WTC11 (cell line): ENCODE measurements around the gene CCDC60.

Experiments used
- NFYB ChIP-seq: sonication (generic); formaldehyde crosslinking; conservative IDR thresholded peaks from 2 replicates; pipeline ENCODE4 v1.8.0; 2022; ENCODE audit warnings: low read depth, missing genetic modification reagents
- RELA ChIP-seq: sonication (generic); formaldehyde crosslinking; IDR thresholded peaks from 2 replicates; pipeline ENCODE4 v1.8.1; 2022; ENCODE audit warnings: missing genetic modification reagents, mild to moderate bottlenecking, borderline replicate concordance
- SMAD3 ChIP-seq: sonication (generic); formaldehyde crosslinking; IDR thresholded peaks from 2 replicates; pipeline ENCODE4 v1.8.0; 2022; ENCODE audit warnings: missing genetic modification reagents, mild to moderate bottlenecking, borderline replicate concordance
- TEAD4 ChIP-seq: sonication (generic); formaldehyde crosslinking; IDR thresholded peaks from 2 replicates; pipeline ENCODE4 v1.8.0; 2022; ENCODE audit warnings: mild to moderate bottlenecking, missing genetic modification reagents
- TF ChIP-seq, protein P1 (sequence below): fragments of 200-600 bp; IDR thresholded peaks from 2 replicates; pipeline ENCODE4 v1.8.0; 2022; ENCODE audit warnings: antibody characterized with exemption
- TF ChIP-seq, protein P2 (sequence below): sonication (generic); formaldehyde crosslinking; IDR thresholded peaks from 2 replicates; pipeline ENCODE4 v1.8.0; 2022; ENCODE audit warnings: mild to moderate bottlenecking, missing genetic modification reagents
- TF ChIP-seq, protein P3 (sequence below): sonication (generic); formaldehyde crosslinking; IDR thresholded peaks from 2 replicates; pipeline ENCODE4 v1.8.1; 2023; ENCODE audit warnings: mild to moderate bottlenecking, missing genetic modification reagents, borderline replicate concordance
- TF ChIP-seq, protein P4 (sequence below): sonication (generic); formaldehyde crosslinking; IDR thresholded peaks from 2 replicates; pipeline ENCODE4 v1.8.1; 2023; ENCODE audit warnings: mild to moderate bottlenecking, missing genetic modification reagents
- TF ChIP-seq, protein P5 (sequence below): sonication (generic); formaldehyde crosslinking; IDR thresholded peaks from 2 replicates; pipeline ENCODE4 v1.8.0; 2023; ENCODE audit warnings: missing genetic modification reagents, mild to moderate bottlenecking, borderline replicate concordance
- TF ChIP-seq, protein P6 (sequence below): sonication (generic); formaldehyde crosslinking; IDR thresholded peaks from 2 replicates; pipeline ENCODE4 v1.8.1; 2023; ENCODE audit warnings: mild to moderate bottlenecking, missing genetic modification reagents, moderate library complexity
- TF ChIP-seq, protein P7 (sequence below): sonication (generic); formaldehyde crosslinking; IDR thresholded peaks from 2 replicates; pipeline ENCODE4 v1.8.1; 2022; ENCODE audit warnings: low read depth, mild to moderate bottlenecking, moderate library complexity, missing genetic modification reagents, borderline replicate concordance
- TF ChIP-seq, protein P8 (sequence below): sonication (generic); formaldehyde crosslinking; conservative IDR thresholded peaks from 2 replicates; pipeline ENCODE4 v1.8.1; 2023; ENCODE audit warnings: mild to moderate bottlenecking, low read depth, missing genetic modification reagents, moderate library complexity

DNA sequence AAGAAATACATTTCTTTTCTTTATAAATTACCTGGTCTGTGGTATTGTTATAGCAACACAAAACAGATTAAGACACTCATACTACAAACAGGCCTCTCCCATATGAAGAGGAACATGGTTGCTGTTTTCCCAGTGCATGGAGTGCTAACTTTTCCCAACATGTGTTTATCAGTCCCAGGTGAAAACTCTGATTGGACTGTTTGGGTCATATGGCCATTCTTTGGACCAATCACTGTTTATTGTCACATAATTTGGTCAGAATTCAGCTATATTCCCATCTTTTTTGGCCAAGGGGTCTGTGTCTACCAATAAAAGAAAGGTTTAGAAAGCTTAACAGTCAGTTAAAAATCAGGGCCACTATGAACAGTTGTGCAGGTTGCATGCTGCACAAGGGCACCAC lies 35.4 kb upstream of the CCDC60 start:
- TF ChIP-seq, protein P1, sequence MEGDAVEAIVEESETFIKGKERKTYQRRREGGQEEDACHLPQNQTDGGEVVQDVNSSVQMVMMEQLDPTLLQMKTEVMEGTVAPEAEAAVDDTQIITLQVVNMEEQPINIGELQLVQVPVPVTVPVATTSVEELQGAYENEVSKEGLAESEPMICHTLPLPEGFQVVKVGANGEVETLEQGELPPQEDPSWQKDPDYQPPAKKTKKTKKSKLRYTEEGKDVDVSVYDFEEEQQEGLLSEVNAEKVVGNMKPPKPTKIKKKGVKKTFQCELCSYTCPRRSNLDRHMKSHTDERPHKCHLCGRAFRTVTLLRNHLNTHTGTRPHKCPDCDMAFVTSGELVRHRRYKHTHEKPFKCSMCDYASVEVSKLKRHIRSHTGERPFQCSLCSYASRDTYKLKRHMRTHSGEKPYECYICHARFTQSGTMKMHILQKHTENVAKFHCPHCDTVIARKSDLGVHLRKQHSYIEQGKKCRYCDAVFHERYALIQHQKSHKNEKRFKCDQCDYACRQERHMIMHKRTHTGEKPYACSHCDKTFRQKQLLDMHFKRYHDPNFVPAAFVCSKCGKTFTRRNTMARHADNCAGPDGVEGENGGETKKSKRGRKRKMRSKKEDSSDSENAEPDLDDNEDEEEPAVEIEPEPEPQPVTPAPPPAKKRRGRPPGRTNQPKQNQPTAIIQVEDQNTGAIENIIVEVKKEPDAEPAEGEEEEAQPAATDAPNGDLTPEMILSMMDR, result no peak
- TF ChIP-seq, protein P2, sequence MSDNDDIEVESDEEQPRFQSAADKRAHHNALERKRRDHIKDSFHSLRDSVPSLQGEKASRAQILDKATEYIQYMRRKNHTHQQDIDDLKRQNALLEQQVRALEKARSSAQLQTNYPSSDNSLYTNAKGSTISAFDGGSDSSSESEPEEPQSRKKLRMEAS (CRISPR knock-in tag), result no peak
- TF ChIP-seq TEAD4 (CRISPR knock-in tag), result no peak
- TF ChIP-seq, protein P3, sequence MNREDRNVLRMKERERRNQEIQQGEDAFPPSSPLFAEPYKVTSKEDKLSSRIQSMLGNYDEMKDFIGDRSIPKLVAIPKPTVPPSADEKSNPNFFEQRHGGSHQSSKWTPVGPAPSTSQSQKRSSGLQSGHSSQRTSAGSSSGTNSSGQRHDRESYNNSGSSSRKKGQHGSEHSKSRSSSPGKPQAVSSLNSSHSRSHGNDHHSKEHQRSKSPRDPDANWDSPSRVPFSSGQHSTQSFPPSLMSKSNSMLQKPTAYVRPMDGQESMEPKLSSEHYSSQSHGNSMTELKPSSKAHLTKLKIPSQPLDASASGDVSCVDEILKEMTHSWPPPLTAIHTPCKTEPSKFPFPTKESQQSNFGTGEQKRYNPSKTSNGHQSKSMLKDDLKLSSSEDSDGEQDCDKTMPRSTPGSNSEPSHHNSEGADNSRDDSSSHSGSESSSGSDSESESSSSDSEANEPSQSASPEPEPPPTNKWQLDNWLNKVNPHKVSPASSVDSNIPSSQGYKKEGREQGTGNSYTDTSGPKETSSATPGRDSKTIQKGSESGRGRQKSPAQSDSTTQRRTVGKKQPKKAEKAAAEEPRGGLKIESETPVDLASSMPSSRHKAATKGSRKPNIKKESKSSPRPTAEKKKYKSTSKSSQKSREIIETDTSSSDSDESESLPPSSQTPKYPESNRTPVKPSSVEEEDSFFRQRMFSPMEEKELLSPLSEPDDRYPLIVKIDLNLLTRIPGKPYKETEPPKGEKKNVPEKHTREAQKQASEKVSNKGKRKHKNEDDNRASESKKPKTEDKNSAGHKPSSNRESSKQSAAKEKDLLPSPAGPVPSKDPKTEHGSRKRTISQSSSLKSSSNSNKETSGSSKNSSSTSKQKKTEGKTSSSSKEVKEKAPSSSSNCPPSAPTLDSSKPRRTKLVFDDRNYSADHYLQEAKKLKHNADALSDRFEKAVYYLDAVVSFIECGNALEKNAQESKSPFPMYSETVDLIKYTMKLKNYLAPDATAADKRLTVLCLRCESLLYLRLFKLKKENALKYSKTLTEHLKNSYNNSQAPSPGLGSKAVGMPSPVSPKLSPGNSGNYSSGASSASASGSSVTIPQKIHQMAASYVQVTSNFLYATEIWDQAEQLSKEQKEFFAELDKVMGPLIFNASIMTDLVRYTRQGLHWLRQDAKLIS (CRISPR knock-in tag), result no peak
- TF ChIP-seq, protein P4, sequence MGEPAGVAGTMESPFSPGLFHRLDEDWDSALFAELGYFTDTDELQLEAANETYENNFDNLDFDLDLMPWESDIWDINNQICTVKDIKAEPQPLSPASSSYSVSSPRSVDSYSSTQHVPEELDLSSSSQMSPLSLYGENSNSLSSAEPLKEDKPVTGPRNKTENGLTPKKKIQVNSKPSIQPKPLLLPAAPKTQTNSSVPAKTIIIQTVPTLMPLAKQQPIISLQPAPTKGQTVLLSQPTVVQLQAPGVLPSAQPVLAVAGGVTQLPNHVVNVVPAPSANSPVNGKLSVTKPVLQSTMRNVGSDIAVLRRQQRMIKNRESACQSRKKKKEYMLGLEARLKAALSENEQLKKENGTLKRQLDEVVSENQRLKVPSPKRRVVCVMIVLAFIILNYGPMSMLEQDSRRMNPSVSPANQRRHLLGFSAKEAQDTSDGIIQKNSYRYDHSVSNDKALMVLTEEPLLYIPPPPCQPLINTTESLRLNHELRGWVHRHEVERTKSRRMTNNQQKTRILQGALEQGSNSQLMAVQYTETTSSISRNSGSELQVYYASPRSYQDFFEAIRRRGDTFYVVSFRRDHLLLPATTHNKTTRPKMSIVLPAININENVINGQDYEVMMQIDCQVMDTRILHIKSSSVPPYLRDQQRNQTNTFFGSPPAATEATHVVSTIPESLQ (CRISPR knock-in tag), result no peak
- TF ChIP-seq NFYB (CRISPR knock-in tag), result 0 out of 2 replicates have a peak, but pooled peaks have one; percentile 17
- TF ChIP-seq, protein P5, sequence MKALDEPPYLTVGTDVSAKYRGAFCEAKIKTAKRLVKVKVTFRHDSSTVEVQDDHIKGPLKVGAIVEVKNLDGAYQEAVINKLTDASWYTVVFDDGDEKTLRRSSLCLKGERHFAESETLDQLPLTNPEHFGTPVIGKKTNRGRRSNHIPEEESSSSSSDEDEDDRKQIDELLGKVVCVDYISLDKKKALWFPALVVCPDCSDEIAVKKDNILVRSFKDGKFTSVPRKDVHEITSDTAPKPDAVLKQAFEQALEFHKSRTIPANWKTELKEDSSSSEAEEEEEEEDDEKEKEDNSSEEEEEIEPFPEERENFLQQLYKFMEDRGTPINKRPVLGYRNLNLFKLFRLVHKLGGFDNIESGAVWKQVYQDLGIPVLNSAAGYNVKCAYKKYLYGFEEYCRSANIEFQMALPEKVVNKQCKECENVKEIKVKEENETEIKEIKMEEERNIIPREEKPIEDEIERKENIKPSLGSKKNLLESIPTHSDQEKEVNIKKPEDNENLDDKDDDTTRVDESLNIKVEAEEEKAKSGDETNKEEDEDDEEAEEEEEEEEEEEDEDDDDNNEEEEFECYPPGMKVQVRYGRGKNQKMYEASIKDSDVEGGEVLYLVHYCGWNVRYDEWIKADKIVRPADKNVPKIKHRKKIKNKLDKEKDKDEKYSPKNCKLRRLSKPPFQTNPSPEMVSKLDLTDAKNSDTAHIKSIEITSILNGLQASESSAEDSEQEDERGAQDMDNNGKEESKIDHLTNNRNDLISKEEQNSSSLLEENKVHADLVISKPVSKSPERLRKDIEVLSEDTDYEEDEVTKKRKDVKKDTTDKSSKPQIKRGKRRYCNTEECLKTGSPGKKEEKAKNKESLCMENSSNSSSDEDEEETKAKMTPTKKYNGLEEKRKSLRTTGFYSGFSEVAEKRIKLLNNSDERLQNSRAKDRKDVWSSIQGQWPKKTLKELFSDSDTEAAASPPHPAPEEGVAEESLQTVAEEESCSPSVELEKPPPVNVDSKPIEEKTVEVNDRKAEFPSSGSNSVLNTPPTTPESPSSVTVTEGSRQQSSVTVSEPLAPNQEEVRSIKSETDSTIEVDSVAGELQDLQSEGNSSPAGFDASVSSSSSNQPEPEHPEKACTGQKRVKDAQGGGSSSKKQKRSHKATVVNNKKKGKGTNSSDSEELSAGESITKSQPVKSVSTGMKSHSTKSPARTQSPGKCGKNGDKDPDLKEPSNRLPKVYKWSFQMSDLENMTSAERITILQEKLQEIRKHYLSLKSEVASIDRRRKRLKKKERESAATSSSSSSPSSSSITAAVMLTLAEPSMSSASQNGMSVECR (CRISPR knock-in tag), result no peak
- TF ChIP-seq, protein P6, sequence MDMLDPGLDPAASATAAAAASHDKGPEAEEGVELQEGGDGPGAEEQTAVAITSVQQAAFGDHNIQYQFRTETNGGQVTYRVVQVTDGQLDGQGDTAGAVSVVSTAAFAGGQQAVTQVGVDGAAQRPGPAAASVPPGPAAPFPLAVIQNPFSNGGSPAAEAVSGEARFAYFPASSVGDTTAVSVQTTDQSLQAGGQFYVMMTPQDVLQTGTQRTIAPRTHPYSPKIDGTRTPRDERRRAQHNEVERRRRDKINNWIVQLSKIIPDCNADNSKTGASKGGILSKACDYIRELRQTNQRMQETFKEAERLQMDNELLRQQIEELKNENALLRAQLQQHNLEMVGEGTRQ (CRISPR knock-in tag), result peak; percentile 67
- no peak for TF ChIP-seq SMAD3 (CRISPR knock-in tag)
- TF ChIP-seq, protein P7, sequence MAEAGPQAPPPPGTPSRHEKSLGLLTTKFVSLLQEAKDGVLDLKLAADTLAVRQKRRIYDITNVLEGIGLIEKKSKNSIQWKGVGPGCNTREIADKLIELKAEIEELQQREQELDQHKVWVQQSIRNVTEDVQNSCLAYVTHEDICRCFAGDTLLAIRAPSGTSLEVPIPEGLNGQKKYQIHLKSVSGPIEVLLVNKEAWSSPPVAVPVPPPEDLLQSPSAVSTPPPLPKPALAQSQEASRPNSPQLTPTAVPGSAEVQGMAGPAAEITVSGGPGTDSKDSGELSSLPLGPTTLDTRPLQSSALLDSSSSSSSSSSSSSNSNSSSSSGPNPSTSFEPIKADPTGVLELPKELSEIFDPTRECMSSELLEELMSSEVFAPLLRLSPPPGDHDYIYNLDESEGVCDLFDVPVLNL, result no peak
- TF ChIP-seq, protein P8, sequence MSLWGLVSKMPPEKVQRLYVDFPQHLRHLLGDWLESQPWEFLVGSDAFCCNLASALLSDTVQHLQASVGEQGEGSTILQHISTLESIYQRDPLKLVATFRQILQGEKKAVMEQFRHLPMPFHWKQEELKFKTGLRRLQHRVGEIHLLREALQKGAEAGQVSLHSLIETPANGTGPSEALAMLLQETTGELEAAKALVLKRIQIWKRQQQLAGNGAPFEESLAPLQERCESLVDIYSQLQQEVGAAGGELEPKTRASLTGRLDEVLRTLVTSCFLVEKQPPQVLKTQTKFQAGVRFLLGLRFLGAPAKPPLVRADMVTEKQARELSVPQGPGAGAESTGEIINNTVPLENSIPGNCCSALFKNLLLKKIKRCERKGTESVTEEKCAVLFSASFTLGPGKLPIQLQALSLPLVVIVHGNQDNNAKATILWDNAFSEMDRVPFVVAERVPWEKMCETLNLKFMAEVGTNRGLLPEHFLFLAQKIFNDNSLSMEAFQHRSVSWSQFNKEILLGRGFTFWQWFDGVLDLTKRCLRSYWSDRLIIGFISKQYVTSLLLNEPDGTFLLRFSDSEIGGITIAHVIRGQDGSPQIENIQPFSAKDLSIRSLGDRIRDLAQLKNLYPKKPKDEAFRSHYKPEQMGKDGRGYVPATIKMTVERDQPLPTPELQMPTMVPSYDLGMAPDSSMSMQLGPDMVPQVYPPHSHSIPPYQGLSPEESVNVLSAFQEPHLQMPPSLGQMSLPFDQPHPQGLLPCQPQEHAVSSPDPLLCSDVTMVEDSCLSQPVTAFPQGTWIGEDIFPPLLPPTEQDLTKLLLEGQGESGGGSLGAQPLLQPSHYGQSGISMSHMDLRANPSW (CRISPR knock-in tag), result no peak
- no peak for TF ChIP-seq RELA
